ENCODE data around the gene RIMS1. TPM values are rescaled to one million over a fixed set of nuclear protein-coding genes. Genes with fewer than 3 reads are reported as not detected.

The RIMS1 gene
- total RNA-seq, 3 donors from 2014 or later: 0.53 to 2.2 TPM; not detected in 1

DNA sequence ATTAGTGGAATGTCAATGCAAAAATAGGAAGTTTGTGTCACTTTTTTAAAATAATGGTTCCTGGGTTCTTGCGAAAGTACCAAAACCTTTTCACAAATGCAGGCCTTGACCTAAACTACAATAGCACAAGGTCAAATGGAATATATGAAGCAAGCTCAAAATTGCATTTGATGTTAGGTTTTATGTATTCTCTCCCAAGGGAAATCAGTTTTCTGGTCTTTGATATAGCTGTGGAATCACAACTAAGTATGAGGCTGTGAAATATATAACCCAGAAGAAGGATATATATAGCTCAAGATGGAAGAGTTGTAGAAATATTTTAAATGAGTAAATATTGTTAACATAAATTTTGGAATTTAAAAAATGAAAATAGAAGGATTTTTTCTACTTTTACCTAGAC lies 327.3 kb downstream of the RIMS1 start:
- ATAC-seq: no peak
- H3K9me3 ChIP-seq: no peaks in the 10 kb centered on the region
- no peak overlapping the region for H3K4me3 ChIP-seq
- no peaks in the 10 kb centered on the region for H3K4me1 ChIP-seq (ENCODE audit: low read depth)
- DNase-seq: no peak
- intact Hi-C loops (cut with DNase I, micrococcal nuclease): no loop called here
- no peaks in the 10 kb centered on the region for H3K36me3 ChIP-seq (ENCODE audit: low read depth)
- TF ChIP-seq, protein P1, sequence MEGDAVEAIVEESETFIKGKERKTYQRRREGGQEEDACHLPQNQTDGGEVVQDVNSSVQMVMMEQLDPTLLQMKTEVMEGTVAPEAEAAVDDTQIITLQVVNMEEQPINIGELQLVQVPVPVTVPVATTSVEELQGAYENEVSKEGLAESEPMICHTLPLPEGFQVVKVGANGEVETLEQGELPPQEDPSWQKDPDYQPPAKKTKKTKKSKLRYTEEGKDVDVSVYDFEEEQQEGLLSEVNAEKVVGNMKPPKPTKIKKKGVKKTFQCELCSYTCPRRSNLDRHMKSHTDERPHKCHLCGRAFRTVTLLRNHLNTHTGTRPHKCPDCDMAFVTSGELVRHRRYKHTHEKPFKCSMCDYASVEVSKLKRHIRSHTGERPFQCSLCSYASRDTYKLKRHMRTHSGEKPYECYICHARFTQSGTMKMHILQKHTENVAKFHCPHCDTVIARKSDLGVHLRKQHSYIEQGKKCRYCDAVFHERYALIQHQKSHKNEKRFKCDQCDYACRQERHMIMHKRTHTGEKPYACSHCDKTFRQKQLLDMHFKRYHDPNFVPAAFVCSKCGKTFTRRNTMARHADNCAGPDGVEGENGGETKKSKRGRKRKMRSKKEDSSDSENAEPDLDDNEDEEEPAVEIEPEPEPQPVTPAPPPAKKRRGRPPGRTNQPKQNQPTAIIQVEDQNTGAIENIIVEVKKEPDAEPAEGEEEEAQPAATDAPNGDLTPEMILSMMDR (IDR thresholded peaks at IDR 0.05): no peak

DNA sequence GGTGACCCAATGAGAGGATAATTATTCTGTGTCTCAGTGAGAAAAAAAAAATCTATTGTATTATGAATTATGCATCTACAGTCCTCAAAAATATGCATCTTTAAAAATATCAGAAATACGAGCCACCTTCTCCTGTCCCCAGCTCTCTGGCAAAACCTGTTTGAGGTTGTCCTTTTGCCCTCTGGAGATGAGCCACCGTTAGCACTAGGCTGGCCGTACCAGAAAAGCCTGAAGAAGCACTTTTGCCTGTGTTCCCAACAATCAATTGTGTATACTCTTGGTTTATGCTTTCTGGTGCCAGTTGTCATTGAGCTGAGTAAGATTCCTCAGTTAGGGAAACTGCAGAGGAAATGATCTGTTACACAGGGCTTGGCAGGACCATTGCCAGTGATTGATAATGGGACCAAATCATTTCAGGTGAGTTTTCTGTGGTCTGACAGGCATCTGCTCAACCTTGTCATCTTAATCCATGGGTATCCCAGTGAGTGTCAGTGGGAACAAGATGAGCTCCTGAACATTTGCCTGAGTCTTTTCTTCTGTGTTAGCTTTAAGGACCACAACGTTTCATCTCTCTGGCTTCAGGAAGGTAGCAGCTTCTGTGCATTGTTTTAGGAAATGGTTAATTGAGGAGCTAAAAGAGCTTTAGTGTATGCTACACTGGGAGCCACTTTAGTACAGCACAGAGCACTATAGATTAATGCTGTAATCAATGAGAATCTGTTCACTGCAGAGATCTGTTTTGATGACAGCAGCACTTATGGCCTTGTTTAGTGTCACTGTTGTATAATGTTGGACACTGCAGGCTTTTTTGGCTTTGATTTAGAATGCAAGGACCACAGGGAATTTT lies 330.1 kb downstream of the RIMS1 start:
- no peaks in the 10 kb centered on the region for H3K9me3 ChIP-seq
- no peak for ATAC-seq
- peak in 1 of 3 donors; percentile 7 for DNase-seq
- TF ChIP-seq, protein P1 (IDR thresholded peaks at IDR 0.05): no peak
- no peaks in the 10 kb centered on the region for H3K4me1 ChIP-seq (ENCODE audit: low read depth)
- no peak overlapping the region for H3K4me3 ChIP-seq
- H3K36me3 ChIP-seq (ENCODE audit: low read depth): no peaks in the 10 kb centered on the region
- intact Hi-C loops (cut with DNase I, micrococcal nuclease): no loop called here

DNA sequence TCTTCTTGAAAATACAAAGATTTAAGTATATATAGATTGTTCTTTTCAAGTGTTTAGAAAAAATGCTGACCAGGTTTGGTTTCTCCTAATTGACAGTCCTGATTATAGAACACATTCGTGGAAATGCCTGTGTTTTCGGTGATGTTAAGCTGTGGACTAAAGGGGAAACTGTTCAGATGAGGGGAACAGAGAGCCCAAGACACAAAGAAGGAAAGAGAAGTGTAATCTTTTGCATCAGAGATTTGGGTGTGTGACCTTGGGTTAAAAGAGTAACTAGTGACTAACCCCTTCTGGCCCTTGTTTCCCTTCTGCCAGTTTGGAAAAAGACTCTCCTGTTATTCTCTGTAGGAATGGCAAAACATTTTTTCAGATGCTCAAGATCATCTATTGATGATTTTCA lies 331.3 kb downstream of the RIMS1 start:
- no peak overlapping the region for H3K4me3 ChIP-seq
- intact Hi-C loops (cut with DNase I, micrococcal nuclease): no loop called here
- H3K36me3 ChIP-seq (ENCODE audit: low read depth): no peaks in the 10 kb centered on the region
- H3K4me1 ChIP-seq (ENCODE audit: low read depth): no peaks in the 10 kb centered on the region
- TF ChIP-seq, protein P1 (IDR thresholded peaks at IDR 0.05): no peak
- no peaks in the 10 kb centered on the region for H3K9me3 ChIP-seq
- no peak for DNase-seq
- no peak for ATAC-seq

DNA sequence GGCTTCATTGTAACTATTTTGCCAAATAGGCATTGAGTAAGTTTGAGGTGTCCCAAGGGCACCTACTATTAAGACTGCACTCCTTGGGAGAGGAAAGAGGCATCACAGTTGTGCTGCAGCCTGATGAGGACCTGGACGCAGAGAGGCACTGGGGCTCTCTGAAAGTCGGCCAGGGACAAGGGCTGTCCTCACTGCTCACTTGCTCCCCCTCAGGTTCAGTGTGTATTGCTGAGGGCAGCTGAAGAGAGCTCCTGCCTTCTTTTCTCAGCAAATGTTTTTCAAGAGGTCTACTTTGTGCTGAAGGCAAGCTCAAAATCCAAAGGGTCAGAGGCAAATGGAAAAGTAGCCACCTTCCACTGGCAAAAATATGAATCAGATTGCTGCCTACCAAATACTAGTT lies 331.8 kb downstream of the RIMS1 start:
- Histone ChIP-seq H3K4me1 (ENCODE audit: low read depth) (no peaks in the 10 kb centered on the region), H3K4me3 (no peak overlapping the region), H3K36me3 (ENCODE audit: low read depth) (no peaks in the 10 kb centered on the region), H3K9me3 (no peaks in the 10 kb centered on the region)
- intact Hi-C loops (cut with DNase I, micrococcal nuclease): no loop called here
- ATAC-seq (peak; percentile 39), DNase-seq (peak in 1 of 3 donors; percentile 1)
- TF ChIP-seq, protein P1 (IDR thresholded peaks at IDR 0.05): no peak

DNA sequence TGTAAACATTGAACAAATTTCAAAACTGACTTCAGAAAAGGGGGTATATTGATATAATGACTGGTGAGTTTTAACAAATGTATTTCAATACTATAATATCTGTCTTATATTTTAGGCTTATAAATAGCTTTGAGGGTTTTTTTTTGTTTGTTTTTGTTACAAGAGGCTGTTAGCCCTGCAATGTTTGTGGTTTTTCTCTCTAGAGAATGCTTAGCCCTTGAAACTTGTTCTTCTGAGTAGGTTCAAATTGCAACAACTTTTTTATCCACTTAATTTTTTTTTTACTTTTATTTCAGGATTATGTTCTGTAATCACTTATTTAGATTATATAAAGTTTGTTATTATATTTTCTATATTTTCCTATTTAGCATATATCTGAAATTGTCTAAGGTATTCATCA lies 333.2 kb downstream of the RIMS1 start:
- no peaks in the 10 kb centered on the region for H3K9me3 ChIP-seq
- intact Hi-C loops (cut with DNase I, micrococcal nuclease): no loop called here
- no peaks in the 10 kb centered on the region for H3K4me1 ChIP-seq (ENCODE audit: low read depth)
- TF ChIP-seq, protein P1 (IDR thresholded peaks at IDR 0.05): no peak
- H3K4me3 ChIP-seq: no peak overlapping the region
- no peaks in the 10 kb centered on the region for H3K36me3 ChIP-seq (ENCODE audit: low read depth)
- no peak for ATAC-seq
- no peak for DNase-seq
